Peyer's patch (tissue), 4 donors: ENCODE measurements around the gene ZHX3.

Experiments used
- CTCF ChIP-seq, 6 experiments: fragments of 450-650 bp in 4 of 6; fragments of 200-600 bp in 2 of 6; sonication (generic) in 1 of 6; IDR thresholded peaks; one replicate each; pipeline ENCODE4 v1.5.1; 2017 to 2019; ENCODE audit warnings: antibody characterized with exemption in 6 of 6, mild to moderate bottlenecking in 3 of 6, moderate library complexity in 1 of 6
- POLR2A ChIP-seq, 2 donors: fragments of 450-650 bp; IDR thresholded peaks; one replicate each; pipeline ENCODE4 v1.5.1; 2017; ENCODE audit warnings: antibody characterized with exemption in 2 of 2, mild to moderate bottlenecking in 2 of 2, moderate library complexity in 2 of 2

- TF ChIP-seq CTCF (IDR thresholded peaks at IDR 0.05) (no peak), POLR2A (IDR thresholded peaks at IDR 0.05) (no peak)
These were observed 40.5 kb downstream of the ZHX3 start for GRCh38 chr20:41277049-41277448.
